CD4-positive, alpha-beta T cell treated with Interleukin-4 for 4 hours (primary cell): ENCODE data around the gene OPRL1.
"Not testable (repeated sequence)": the region's sequence is repeated elsewhere in the genome, so short reads cannot be mapped to it uniquely, and the experiment has no call there.

Experiments
- DNase-seq: peaks from one replicate; pipeline ENCODE4 v3.0.0-alpha.2; 2020

OPRL1 gene

GRCh38 chr20:64073476-64074183 is 6.3 kb upstream of the OPRL1 start:
- no peak for DNase-seq

GRCh38 chr20:64074184-64074789 is 5.6 kb upstream of the OPRL1 start:
- DNase-seq, result no peak

GRCh38 chr20:64074963-64075362 is 4.9 kb upstream of the OPRL1 start:
- DNase-seq, result no peak

GRCh38 chr20:64075556-64075955 is 4.3 kb upstream of the OPRL1 start:
- no peak for DNase-seq

- DNase-seq, result no peak
These were observed 3.6 kb upstream of the OPRL1 start for GRCh38 chr20:64076061-64076997.

GRCh38 chr20:64077094-64077493 is 2.8 kb upstream of the OPRL1 start:
- DNase-seq, result peak; percentile 44

GRCh38 chr20:64077541-64077875 is 2.4 kb upstream of the OPRL1 start:
- no peak for DNase-seq

GRCh38 chr20:64077876-64078551 is 1.9 kb upstream of the OPRL1 start:
- DNase-seq, result peak; percentile 63

- no peak for DNase-seq
These were observed 979 bp upstream of the OPRL1 start for GRCh38 chr20:64078934-64079272.

- peak; percentile 73 for DNase-seq
These were observed 439 bp upstream of the OPRL1 start, which contains the start of gene RGS19 for GRCh38 chr20:64079273-64080012. Gene RGS19 (minus strand): TSS chr20:64079518. CDS start chr20:64076886, 2,632 bp downstream.

GRCh38 chr20:64080813-64081623 is 1.1 kb downstream of the OPRL1 start:
- no peak for DNase-seq

- DNase-seq, result no peak
These were observed 1.7 kb downstream of the OPRL1 start for GRCh38 chr20:64081624-64081964.

GRCh38 chr20:64082126-64082731 is 2.3 kb downstream of the OPRL1 start:
- no peak for DNase-seq

GRCh38 chr20:64082820-64083377 is 3.0 kb downstream of the OPRL1 start:
- no peak for DNase-seq

GRCh38 chr20:64083378-64083803 is 3.5 kb downstream of the OPRL1 start:
- DNase-seq, result peak; percentile 56

GRCh38 chr20:64083804-64084684 is 4.2 kb downstream of the OPRL1 start, which contains the start of gene LKAAEAR1:
Gene LKAAEAR1 (minus strand): TSS chr20:64084398. CDS start chr20:64084219, 179 bp downstream.
- DNase-seq, result no peak

GRCh38 chr20:64084685-64085152 is 4.8 kb downstream of the OPRL1 start:
- no peak for DNase-seq

GRCh38 chr20:64086801-64087200 is 6.9 kb downstream of the OPRL1 start:
- no peak for DNase-seq

- not testable (repeated sequence) for DNase-seq
These were observed 7.4 kb downstream of the OPRL1 start for GRCh38 chr20:64087226-64087825.
